Spinal cord (tissue), 10 donors: ENCODE data around the gene PRDM16. TPM values are rescaled to one million over a fixed set of nuclear protein-coding genes. Genes with fewer than 3 reads are reported as not detected.

Source experiments
- DNase-seq, 6 donors: peaks; one replicate each; pipeline versions ENCODE4 v3.0.0 to v3.0.0-alpha.2; 2013 to 2015; ENCODE audit warnings: low spot score in 6 of 6, low read depth in 4 of 6
- H3K27ac ChIP-seq: one replicate; pipeline ENCODE4 v1.5.1; 2013; ENCODE audit warnings: low read depth, low read length, control low read depth
- H3K27me3 ChIP-seq: one replicate; pipeline ENCODE4 v1.6.1; 2013; ENCODE audit warnings: low read length; ENCODE audit not compliant: control insufficient read depth, insufficient read depth
- H3K36me3 ChIP-seq: one replicate; pipeline ENCODE4 v1.6.1; 2013; ENCODE audit warnings: low read length; ENCODE audit not compliant: control insufficient read depth, insufficient read depth
- H3K4me1 ChIP-seq: one replicate; pipeline ENCODE4 v1.6.1; 2013; ENCODE audit warnings: low read length; ENCODE audit not compliant: control insufficient read depth, insufficient read depth
- H3K4me3 ChIP-seq: one replicate; pipeline ENCODE4 v1.5.1; 2013; ENCODE audit warnings: low read depth, low read length, control low read depth
- H3K9me3 ChIP-seq: one replicate; pipeline ENCODE4 v1.6.1; 2013; ENCODE audit warnings: low read length; ENCODE audit not compliant: control insufficient read depth, insufficient read depth
- WGBS: methylation state at CpG from one replicate; pipeline ENCODE4 v1.1.5; 2013; ENCODE audit warnings: missing lambda C conversion rate; ENCODE audit not compliant: insufficient coverage; 5-methylcytosine and 5-hydroxymethylcytosine counted together
- polyA plus RNA-seq, 2 donors: library from polyadenylated mRNA; unstranded; fragments of 120-200 nt; gene quantifications; one replicate each; pipeline ENCODE4 v1.2.1, GENCODE V29; 2013; ENCODE audit not compliant: insufficient read length in 2 of 2
- total RNA-seq, 2 donors: library from RNA; depleted of rRNA in 1 of 2; stranded (reverse); fragments of 120-200 nt in 1 of 2; fragments of >200 nt in 1 of 2; gene quantifications; one replicate each; pipeline versions ENCODE4 v1.2.3 to v1.2.4, GENCODE V29; 2013 to 2014
- donor health status: healthy.

The PRDM16 gene
- total and polyA plus RNA-seq, 4 donors: 6.1 to 8.3 (median 7.3) TPM

- H3K27ac ChIP-seq: peak overlapping the region; percentile 92
- H3K36me3 ChIP-seq: peaks cover 7% of the 10 kb centered on the region
- peak in 5 of 6 donors; percentile 54 to 95 (median 77) for DNase-seq
- H3K9me3 ChIP-seq: no peaks in the 10 kb centered on the region
- peaks cover 88% of the 10 kb centered on the region for H3K4me1 ChIP-seq
- H3K4me3 ChIP-seq: peak overlapping the region; percentile 11
- H3K27me3 ChIP-seq: peaks cover 5% of the 10 kb centered on the region
- whole genome bisulfite sequencing: 17% methylated on average over 38 of the region's 40 CpGs
Measured at GRCh38 chr1:3170561-3171453, 101.8 kb downstream of the PRDM16 start.

GRCh38 chr1:3171761-3172160, 102.8 kb downstream of the PRDM16 start:
- peaks cover 80% of the 10 kb centered on the region for H3K4me1 ChIP-seq
- peak overlapping the region; percentile 92 for H3K27ac ChIP-seq
- peaks cover 5% of the 10 kb centered on the region for H3K27me3 ChIP-seq
- DNase-seq: no peak
- no peaks in the 10 kb centered on the region for H3K9me3 ChIP-seq
- peaks cover 7% of the 10 kb centered on the region for H3K36me3 ChIP-seq
- H3K4me3 ChIP-seq: no peak overlapping the region
- WGBS: 86% methylated on average over 17 of the region's 19 CpGs

GRCh38 chr1:3172431-3173380, 103.7 kb downstream of the PRDM16 start:
- Histone ChIP-seq H3K27me3 (peaks cover 5% of the 10 kb centered on the region), H3K36me3 (peaks cover 7% of the 10 kb centered on the region), H3K9me3 (no peaks in the 10 kb centered on the region), H3K27ac (peak overlapping the region; percentile 57), H3K4me3 (no peak overlapping the region), H3K4me1 (peaks cover 75% of the 10 kb centered on the region)
- 52% methylated on average over 30 of the region's 34 CpGs for WGBS
- DNase-seq: peak in 2 of 6 donors; percentile 72 to 77

GRCh38 chr1:3173381-3173980, 104.5 kb downstream of the PRDM16 start:
- Histone ChIP-seq H3K27ac (peak overlapping the region; percentile 57), H3K36me3 (peaks cover 7% of the 10 kb centered on the region), H3K9me3 (no peaks in the 10 kb centered on the region), H3K27me3 (peaks cover 5% of the 10 kb centered on the region), H3K4me1 (peaks cover 76% of the 10 kb centered on the region), H3K4me3 (no peak overlapping the region)
- peak in 2 of 6 donors; percentile 43 to 47 for DNase-seq
- WGBS: 48% methylated on average over 28 of the region's 30 CpGs

- Histone ChIP-seq H3K27me3 (peaks cover 5% of the 10 kb centered on the region), H3K4me1 (peaks cover 67% of the 10 kb centered on the region)
Measured at GRCh38 chr1:3174487-3175247, 105.7 kb downstream of the PRDM16 start.

GRCh38 chr1:3175486-3175885, 106.5 kb downstream of the PRDM16 start:
- DNase-seq: no peak
- WGBS: 95% methylated on average over 8 of the region's 8 CpGs
- Histone ChIP-seq H3K4me1 (peaks cover 59% of the 10 kb centered on the region), H3K36me3 (peaks cover 15% of the 10 kb centered on the region), H3K9me3 (no peaks in the 10 kb centered on the region), H3K27me3 (peaks cover 2% of the 10 kb centered on the region), H3K27ac (peak overlapping the region; percentile 22), H3K4me3 (no peak overlapping the region)

More at GRCh38 chr1:3174487-3175247, 105.7 kb downstream of the PRDM16 start:
- no peaks in the 10 kb centered on the region for H3K9me3 ChIP-seq
- H3K36me3 ChIP-seq: peaks cover 13% of the 10 kb centered on the region
- DNase-seq: peak in 2 of 6 donors; percentile 63 to 80
- WGBS: 50% methylated on average over 20 of the region's 22 CpGs
- peak overlapping the region; percentile 22 for H3K27ac ChIP-seq
- H3K4me3 ChIP-seq: no peak overlapping the region

- H3K36me3 ChIP-seq: peaks cover 13% of the 10 kb centered on the region
- peaks cover 53% of the 10 kb centered on the region for H3K4me1 ChIP-seq
- no peak overlapping the region for H3K27ac ChIP-seq
- no peak overlapping the region for H3K4me3 ChIP-seq
- DNase-seq: no peak
- H3K27me3 ChIP-seq: peaks cover 2% of the 10 kb centered on the region
- H3K9me3 ChIP-seq: no peaks in the 10 kb centered on the region
Measured at GRCh38 chr1:3176028-3176427, 107.0 kb downstream of the PRDM16 start.

- Histone ChIP-seq H3K4me1 (peaks cover 45% of the 10 kb centered on the region), H3K36me3 (peaks cover 13% of the 10 kb centered on the region), H3K27ac (no peak overlapping the region), H3K9me3 (no peaks in the 10 kb centered on the region), H3K4me3 (no peak overlapping the region), H3K27me3 (peaks cover 2% of the 10 kb centered on the region)
- no peak for DNase-seq
- 91% methylated on average over 2 of the region's 2 CpGs for WGBS
Measured at GRCh38 chr1:3176820-3177219, 107.8 kb downstream of the PRDM16 start.
